ENCODE measurements around the gene EXOC1. TPM values are rescaled to one million over a fixed set of nuclear protein-coding genes. Genes with fewer than 3 reads are reported as not detected.
"Not testable (repeated sequence)": the region's sequence is repeated elsewhere in the genome, so short reads cannot be mapped to it uniquely, and the experiment has no call there.

The EXOC1 gene
- total RNA-seq, 2 donors from 2014 or later = 33.1 to 40.7 TPM

DNA sequence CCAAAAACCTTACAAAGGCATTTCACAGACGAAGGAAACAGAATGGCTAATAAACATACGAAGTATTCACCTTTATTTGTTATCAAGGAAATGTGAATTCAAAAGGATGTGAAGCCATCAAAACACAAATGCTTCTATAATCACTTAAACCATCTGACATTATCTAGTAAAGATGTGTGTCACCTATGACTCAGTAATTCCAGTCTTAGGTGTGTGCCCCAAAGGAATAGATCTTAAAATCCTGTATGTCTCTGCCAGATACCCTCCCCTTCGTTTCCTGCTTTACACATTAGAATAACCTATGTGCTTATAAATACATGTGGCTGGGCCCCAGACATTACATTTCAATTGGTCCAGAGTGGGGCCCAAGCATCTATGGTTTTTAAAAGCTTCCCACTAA, 53.5 kb downstream of the EXOC1 start:
- H3K4me3 Mint-ChIP-seq = peak overlapping the region; percentile 50
- H3K27me3 Mint-ChIP-seq = no peaks in the 10 kb centered on the region
- H3K27ac Mint-ChIP-seq = peak overlapping the region; percentile 80
- ATAC-seq (replicated peaks) = peak; percentile 87
- no peaks in the 10 kb centered on the region for H3K9me3 Mint-ChIP-seq
- H3K36me3 Mint-ChIP-seq (ENCODE audit: low read depth) = peaks cover 43% of the 10 kb centered on the region
- peaks cover 12% of the 10 kb centered on the region for H3K4me1 Mint-ChIP-seq

DNA sequence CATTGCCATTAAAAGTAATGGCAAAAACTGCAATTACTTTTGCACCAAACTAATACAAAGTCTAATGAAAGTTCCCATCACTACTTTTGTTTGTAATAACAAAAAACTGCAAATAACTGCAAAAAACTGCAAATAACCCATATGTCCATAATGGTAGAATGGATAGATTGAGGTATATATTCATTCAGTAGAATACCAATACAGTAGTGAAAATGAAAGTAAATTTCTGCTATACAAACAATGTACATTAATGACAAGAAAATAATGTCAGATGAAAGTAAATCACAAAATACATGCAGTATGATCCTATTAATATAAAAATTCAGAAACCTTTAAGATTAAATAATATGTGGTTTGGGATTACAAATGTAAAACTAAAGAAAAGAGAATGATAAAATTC, 54.0 kb downstream of the EXOC1 start:
- Mint-ChIP-seq H3K4me3 (peak overlapping the region; percentile 50), H3K27me3 (no peaks in the 10 kb centered on the region), H3K27ac (peak overlapping the region; percentile 80), H3K9me3 (no peaks in the 10 kb centered on the region), H3K4me1 (peaks cover 12% of the 10 kb centered on the region), H3K36me3 (ENCODE audit: low read depth) (peaks cover 39% of the 10 kb centered on the region)
- no peak for ATAC-seq (replicated peaks)

DNA sequence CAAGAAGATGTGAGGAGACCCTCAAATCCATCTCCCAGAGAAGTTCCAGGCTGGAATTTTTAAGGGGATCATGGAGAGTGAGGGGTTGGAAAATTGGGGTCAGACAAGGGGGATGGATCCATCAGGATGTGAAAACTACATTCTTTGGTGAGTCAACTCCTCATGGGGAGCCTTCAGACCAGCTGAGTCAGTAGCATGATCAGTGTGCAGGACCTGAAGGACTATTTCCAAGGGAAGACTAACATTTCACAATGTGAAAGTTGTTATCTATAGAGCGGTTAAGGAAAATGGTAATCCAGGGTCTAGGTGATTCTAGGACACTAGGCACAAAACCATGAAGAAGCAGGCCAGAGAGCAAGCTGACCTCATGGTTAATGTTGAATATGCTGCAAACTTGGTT, 56.7 kb downstream of the EXOC1 start:
- no peaks in the 10 kb centered on the region for H3K27me3 Mint-ChIP-seq
- H3K4me3 Mint-ChIP-seq = no peak overlapping the region
- ATAC-seq (replicated peaks) = no peak
- no peak overlapping the region for H3K27ac Mint-ChIP-seq
- H3K9me3 Mint-ChIP-seq = no peaks in the 10 kb centered on the region
- H3K36me3 Mint-ChIP-seq (ENCODE audit: low read depth) = peaks cover 13% of the 10 kb centered on the region
- H3K4me1 Mint-ChIP-seq = peaks cover 12% of the 10 kb centered on the region

DNA sequence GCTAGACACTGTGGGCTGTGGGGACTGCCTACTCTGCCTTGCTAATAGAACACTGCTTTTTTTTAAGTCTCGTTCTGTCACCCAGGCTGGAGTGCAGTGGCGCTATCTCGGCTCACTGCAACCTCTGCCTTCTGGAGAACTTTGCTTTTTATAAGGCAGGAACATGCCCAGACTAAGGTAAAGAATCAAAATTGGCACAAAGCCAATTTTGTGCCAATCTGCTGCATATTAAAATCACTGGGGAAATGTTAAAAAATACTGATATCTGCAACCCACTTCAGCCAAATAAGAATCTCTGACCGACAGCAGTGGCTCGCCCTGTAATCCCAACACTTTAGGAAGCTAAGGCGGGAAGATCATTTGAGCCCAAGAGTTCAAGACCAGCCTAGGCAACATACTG, 58.8 kb downstream of the EXOC1 start:
- Mint-ChIP-seq H3K4me3 (no peak overlapping the region), H3K27ac (no peak overlapping the region), H3K4me1 (peaks cover 2% of the 10 kb centered on the region), H3K9me3 (no peaks in the 10 kb centered on the region), H3K36me3 (ENCODE audit: low read depth) (peaks cover 1% of the 10 kb centered on the region), H3K27me3 (no peaks in the 10 kb centered on the region)
- ATAC-seq (replicated peaks) = no peak

DNA sequence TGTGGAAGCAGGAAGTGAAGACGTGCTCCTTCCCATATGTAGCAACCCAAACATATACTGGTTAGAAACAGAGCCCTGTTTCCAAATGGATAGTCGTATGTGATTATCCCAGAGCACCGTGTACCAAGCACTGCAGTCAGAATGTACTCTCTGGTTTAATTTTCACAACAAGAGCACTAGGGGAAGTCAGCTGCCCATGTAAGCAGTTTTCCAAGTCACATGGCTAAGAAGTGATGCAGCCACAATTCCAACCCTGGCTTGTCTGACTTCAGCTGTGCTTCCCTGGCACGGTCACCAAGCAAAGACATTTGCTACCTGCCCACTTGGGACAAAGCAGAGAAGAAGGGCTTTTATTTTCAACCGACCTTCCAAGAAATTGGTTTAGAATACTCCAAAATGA, 67.1 kb downstream of the EXOC1 start:
- ATAC-seq (replicated peaks) = no peak
- Mint-ChIP-seq H3K27ac (no peak overlapping the region), H3K4me1 (no peaks in the 10 kb centered on the region), H3K9me3 (no peaks in the 10 kb centered on the region), H3K36me3 (ENCODE audit: low read depth) (no peaks in the 10 kb centered on the region), H3K27me3 (no peaks in the 10 kb centered on the region), H3K4me3 (no peak overlapping the region)

DNA sequence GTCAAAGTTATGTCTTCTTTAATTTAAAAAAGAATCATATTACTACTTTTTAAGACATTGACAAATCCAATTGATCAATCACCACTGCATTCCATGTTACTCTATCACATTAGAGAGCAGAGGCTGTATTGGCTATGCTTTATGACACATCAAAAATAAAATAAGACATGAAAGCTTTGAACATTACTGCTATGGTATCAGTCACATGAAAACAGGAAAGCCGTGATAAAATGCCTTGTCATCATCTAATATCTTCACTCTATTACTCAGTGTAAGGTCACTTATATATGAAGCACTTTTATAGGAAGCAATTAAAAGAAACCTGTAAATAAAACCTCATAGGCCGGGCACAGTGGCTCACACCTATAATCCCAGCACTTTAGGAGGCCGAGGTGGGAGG, 67.6 kb downstream of the EXOC1 start:
- Mint-ChIP-seq H3K27ac (no peak overlapping the region), H3K4me3 (no peak overlapping the region), H3K9me3 (no peaks in the 10 kb centered on the region), H3K27me3 (no peaks in the 10 kb centered on the region), H3K4me1 (no peaks in the 10 kb centered on the region), H3K36me3 (ENCODE audit: low read depth) (no peaks in the 10 kb centered on the region)
- no peak for ATAC-seq (replicated peaks)

DNA sequence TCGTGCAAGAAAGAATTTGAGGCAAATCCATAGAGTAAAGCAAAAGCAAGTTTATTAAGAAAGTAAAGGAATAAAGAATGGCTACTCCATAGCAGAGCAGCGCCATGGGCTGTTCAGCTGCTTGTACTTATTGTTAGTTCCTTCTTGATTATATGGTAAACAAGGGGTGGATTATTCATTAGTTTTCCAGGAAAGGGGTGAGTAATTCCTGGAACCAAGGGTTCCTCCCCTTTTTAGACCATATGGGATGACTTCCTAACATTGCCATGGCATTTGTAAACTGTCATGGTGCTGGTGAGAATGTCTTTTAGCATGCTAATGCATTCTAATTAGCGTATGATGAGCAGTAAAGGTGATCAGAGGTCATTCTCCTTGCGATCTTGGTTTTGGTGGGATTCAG, 71.8 kb downstream of the EXOC1 start:
- ATAC-seq (replicated peaks) = no peak
- Mint-ChIP-seq H3K36me3 (ENCODE audit: low read depth) (no peaks in the 10 kb centered on the region), H3K9me3 (no peaks in the 10 kb centered on the region), H3K27ac (no peak overlapping the region), H3K4me3 (no peak overlapping the region), H3K27me3 (no peaks in the 10 kb centered on the region), H3K4me1 (no peaks in the 10 kb centered on the region)

DNA sequence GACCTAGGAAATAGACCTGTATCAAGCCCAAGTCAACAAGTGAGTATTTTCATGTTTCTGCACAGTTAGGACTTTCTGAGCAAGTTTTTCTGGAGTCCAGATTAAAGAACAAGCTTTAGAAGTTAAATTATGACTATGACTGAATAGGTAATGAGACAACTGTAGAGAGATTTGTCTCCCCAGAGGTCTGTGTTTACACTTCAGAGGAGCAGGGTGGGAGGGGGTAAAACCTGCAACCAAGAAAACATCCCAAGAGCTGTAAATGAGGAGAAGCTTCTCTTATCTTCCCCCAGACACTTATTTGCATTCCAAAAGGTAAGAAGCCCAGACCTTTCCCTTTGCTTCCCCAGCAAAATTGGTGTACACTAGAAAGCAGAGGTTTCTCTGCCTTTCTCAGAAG, 73.2 kb downstream of the EXOC1 start:
- H3K4me1 Mint-ChIP-seq = no peaks in the 10 kb centered on the region
- ATAC-seq (replicated peaks) = no peak

DNA sequence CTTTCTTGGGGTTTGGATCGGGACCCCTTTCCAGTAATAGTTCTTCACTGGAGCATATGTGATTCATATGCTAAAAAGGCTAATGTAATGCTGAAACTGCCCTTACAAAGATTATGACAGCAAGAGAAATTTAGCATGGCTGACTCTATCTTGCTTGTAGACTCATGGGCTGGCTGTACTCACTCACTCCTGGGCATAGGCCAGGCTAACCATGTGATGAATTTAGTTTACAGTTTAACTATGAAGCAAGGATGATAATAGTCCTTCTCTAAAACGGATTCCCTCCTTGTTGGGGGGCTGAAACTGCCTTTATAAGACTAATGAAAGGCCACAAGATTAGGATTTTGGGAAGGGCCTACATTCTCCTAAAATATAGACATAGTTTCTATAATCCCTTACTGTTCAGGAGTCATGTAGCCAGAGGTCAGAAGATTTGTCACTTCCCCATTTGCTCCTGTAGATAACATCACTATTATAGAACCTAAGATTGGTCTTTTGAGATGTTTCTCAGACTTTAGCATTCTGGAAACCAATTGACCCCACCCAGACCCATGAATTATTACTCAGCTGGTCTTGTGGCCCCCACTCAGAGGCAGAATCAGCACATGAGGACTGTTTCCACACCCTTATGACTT, 74.5 kb downstream of the EXOC1 start:
- Mint-ChIP-seq H3K27me3 (no peaks in the 10 kb centered on the region), H3K4me3 (no peak overlapping the region), H3K27ac (no peak overlapping the region), H3K9me3 (peaks cover 7% of the 10 kb centered on the region), H3K36me3 (ENCODE audit: low read depth) (no peaks in the 10 kb centered on the region), H3K4me1 (no peaks in the 10 kb centered on the region)
- no peak for ATAC-seq (replicated peaks)

More for the DNA sequence above, 73.2 kb downstream of the EXOC1 start:
- Mint-ChIP-seq H3K9me3 (peaks cover 6% of the 10 kb centered on the region), H3K27ac (no peak overlapping the region), H3K36me3 (ENCODE audit: low read depth) (no peaks in the 10 kb centered on the region), H3K4me3 (no peak overlapping the region), H3K27me3 (no peaks in the 10 kb centered on the region)

DNA sequence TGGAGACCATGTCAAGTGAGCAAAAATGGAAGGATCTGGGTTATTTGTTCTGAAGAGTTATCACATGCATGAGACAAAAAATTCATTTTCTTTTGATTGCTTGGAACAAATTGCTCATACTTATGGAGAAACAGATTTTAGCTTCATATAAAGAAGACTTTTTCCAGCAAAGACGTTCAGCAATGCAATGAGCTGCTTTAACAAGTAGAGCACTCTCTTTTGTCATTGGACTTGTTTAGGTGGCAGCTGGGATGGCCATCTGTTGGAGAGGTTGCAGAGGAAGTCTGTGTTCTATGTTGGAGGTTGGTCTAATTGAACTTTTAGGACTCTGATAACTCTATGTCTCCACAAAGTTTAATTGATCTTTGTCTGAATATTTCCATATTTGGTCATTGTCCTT, 75.4 kb downstream of the EXOC1 start:
- H3K27ac Mint-ChIP-seq = no peak overlapping the region
- ATAC-seq (replicated peaks) = no peak
- H3K36me3 Mint-ChIP-seq (ENCODE audit: low read depth) = no peaks in the 10 kb centered on the region
- no peak overlapping the region for H3K4me3 Mint-ChIP-seq
- H3K27me3 Mint-ChIP-seq = no peaks in the 10 kb centered on the region
- peaks cover 7% of the 10 kb centered on the region for H3K9me3 Mint-ChIP-seq
- H3K4me1 Mint-ChIP-seq = no peaks in the 10 kb centered on the region

DNA sequence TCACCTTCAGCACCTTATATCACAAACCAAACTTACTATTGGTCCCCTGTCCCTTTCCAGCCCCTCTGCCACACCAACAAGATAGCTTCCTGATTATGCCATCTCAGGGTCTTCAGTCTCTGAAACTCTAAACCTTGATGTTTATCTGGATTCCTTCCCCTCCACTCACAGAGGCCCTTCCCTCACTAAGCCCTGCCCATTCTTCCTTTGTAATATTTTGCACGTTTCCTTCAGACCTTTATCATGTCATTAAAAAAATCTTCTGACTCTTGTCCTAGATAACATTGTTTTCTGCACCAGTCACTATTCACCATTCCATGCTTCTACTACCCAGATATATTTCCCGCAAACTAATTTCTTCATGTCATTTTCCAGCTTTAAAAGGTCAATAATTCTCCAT, 77.6 kb downstream of the EXOC1 start:
- Mint-ChIP-seq H3K36me3 (ENCODE audit: low read depth) (no peaks in the 10 kb centered on the region), H3K4me3 (no peak overlapping the region), H3K9me3 (peaks cover 21% of the 10 kb centered on the region), H3K27me3 (no peaks in the 10 kb centered on the region), H3K4me1 (no peaks in the 10 kb centered on the region), H3K27ac (no peak overlapping the region)
- no peak for ATAC-seq (replicated peaks)

DNA sequence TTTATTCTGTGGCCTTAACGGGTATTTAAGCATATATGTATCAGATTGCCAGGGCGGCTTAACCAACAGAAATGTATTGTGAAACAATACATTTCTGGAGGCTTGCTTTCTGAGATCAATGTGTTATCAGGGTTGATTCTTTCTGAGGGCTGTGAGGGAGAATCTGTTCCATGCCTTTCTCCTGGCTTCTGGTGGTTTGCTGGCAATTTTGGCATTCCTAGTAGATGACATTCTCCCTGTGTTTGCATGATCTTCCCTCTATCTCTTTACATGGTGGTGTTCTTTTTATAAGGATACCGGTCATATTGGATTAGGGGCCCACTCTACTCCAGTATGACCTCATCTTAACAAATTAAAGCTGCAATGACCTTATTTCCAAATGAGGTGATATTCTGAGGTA, 78.4 kb downstream of the EXOC1 start:
- no peaks in the 10 kb centered on the region for H3K4me1 Mint-ChIP-seq
- ATAC-seq (replicated peaks) = no peak
- H3K27ac Mint-ChIP-seq = no peak overlapping the region
- H3K36me3 Mint-ChIP-seq (ENCODE audit: low read depth) = no peaks in the 10 kb centered on the region
- no peak overlapping the region for H3K4me3 Mint-ChIP-seq
- peaks cover 21% of the 10 kb centered on the region for H3K9me3 Mint-ChIP-seq
- no peaks in the 10 kb centered on the region for H3K27me3 Mint-ChIP-seq

DNA sequence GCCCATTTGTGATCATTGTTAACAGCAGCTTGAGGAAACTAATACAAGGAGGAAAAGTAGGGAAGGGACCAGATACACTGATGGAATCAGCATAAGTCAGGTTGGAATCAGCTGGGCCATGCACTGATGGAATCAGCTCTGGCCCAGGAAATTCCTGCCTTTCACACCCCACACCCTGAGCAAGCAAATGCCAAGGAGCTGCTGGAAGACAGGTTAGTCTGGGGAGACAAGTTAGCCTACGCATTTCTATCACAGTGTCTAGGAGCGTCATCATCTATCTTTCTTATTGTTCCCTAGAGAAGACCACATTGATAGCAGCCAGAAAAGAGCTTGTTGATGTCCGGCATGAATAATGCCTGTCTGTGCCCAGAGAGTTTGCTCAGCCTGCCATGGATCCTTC, 79.1 kb downstream of the EXOC1 start:
- no peak overlapping the region for H3K27ac Mint-ChIP-seq
- H3K4me1 Mint-ChIP-seq = no peaks in the 10 kb centered on the region
- no peaks in the 10 kb centered on the region for H3K27me3 Mint-ChIP-seq
- no peak for ATAC-seq (replicated peaks)
- H3K9me3 Mint-ChIP-seq = peaks cover 22% of the 10 kb centered on the region
- H3K36me3 Mint-ChIP-seq (ENCODE audit: low read depth) = peaks cover 1% of the 10 kb centered on the region
- H3K4me3 Mint-ChIP-seq = no peak overlapping the region

DNA sequence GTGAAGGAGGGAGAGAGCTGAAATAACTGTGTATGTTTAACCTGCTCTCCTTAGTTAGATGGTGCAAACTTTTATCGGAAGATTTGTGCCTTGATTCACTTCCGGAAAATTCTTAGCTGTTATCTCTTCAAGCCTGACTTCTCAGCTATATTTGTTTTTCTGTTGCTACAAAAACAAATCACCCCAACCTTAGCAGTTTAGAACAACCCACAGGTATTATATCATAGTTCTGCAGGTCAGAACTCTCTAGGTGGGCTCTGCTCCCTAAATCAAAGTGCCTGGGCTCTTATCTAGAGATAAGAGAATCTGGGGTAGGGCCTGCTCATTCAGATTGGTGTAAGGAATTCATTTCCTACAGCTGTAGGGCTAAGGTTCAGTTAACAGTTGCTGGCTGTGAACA, 80.2 kb downstream of the EXOC1 start:
- peaks cover 12% of the 10 kb centered on the region for H3K36me3 Mint-ChIP-seq (ENCODE audit: low read depth)
- no peak for ATAC-seq (replicated peaks)
- H3K27me3 Mint-ChIP-seq = no peaks in the 10 kb centered on the region
- peaks cover 30% of the 10 kb centered on the region for H3K9me3 Mint-ChIP-seq
- H3K4me3 Mint-ChIP-seq = no peak overlapping the region
- no peak overlapping the region for H3K27ac Mint-ChIP-seq
- no peaks in the 10 kb centered on the region for H3K4me1 Mint-ChIP-seq

DNA sequence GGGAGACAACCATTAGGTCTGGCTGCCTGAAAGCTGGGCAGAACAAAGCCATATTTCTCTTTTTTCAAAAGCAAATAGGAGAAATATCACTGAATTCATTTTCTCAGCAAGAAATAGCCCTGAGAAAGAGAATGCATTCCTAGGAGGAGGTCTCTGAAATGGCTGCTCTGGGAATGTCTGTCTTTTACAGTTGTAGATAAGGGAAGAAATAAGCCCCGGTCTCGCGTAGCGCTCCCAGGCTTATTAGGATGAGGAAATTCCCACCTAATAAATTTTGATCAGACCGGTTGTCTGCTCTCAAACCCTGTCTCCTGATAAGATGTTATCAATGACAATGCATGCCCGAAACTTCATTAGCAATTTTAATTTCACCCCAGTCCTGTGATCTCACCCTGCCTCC, 82.5 kb downstream of the EXOC1 start:
- not testable (repeated sequence) for ATAC-seq (replicated peaks); H3K4me3 Mint-ChIP-seq; H3K27ac Mint-ChIP-seq; H3K4me1 Mint-ChIP-seq; H3K27me3 Mint-ChIP-seq
- Mint-ChIP-seq H3K9me3 (peaks cover 43% of the 10 kb centered on the region), H3K36me3 (ENCODE audit: low read depth) (peaks cover 29% of the 10 kb centered on the region)

DNA sequence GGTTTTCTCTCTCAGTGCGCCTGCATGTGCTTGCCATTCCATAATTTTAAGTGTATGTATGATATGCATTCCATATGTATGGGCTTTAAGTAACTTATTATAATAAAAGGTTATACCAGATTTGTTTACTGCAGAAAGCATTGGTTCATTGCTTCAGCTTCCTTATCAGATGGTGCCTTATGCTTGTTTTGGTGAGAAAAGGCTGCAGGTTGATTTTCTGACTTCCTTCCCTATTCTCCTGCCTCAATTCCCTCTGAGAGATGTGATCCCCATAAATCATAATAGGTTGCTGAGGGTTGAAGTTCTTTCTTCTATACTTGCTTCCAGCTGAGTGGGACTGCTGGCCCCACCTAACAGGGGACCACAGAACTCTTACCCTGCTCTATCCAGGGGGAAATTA, 85.0 kb downstream of the EXOC1 start:
- Mint-ChIP-seq H3K4me1 (no peaks in the 10 kb centered on the region), H3K27me3 (no peaks in the 10 kb centered on the region), H3K9me3 (peaks cover 39% of the 10 kb centered on the region), H3K36me3 (ENCODE audit: low read depth) (peaks cover 29% of the 10 kb centered on the region), H3K4me3 (no peak overlapping the region), H3K27ac (no peak overlapping the region)
- no peak for ATAC-seq (replicated peaks)
